Pericardium fibroblast (primary cell): ENCODE measurements around the gene TNP2. TPM values are rescaled to one million over a fixed set of nuclear protein-coding genes. Genes with fewer than 3 reads are reported as not detected.

Experiments used
- total RNA-seq: library from RNA; depleted of rRNA; stranded (reverse); fragments of >200 nt; gene quantifications from 2 replicates; pipeline ENCODE4 v1.2.3, GENCODE V29; 2015

Gene TNP2
- not detected in 2 replicates for total RNA-seq

DNA sequence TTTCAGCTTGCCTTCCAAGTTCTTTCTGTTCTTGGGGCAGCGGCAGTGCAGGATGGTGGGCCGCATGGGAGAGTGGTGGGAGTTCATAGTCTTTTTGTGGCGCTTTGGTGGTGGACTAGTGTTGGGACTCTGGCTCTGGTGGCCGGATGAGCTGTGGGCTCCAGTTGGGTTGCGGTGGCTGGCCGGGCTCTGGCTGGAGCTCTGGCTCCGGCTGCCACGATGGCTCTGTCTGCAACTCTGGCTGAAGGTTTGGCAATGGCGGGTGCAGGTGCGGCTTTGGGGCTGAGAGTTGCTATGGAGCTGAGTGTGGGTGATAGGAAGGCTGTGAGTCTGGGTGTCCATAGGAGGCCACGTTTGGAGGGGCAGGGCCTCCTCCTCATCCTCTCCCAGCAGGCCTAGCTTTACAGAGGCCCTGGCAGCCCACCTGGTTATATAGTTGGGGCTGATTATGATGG lies at the start of gene TNP2:
TSS of gene TNP2 (minus strand) at position 405 of the 455 bp plus-strand sequence. CDS start at position 342, 63 bp downstream.

DNA sequence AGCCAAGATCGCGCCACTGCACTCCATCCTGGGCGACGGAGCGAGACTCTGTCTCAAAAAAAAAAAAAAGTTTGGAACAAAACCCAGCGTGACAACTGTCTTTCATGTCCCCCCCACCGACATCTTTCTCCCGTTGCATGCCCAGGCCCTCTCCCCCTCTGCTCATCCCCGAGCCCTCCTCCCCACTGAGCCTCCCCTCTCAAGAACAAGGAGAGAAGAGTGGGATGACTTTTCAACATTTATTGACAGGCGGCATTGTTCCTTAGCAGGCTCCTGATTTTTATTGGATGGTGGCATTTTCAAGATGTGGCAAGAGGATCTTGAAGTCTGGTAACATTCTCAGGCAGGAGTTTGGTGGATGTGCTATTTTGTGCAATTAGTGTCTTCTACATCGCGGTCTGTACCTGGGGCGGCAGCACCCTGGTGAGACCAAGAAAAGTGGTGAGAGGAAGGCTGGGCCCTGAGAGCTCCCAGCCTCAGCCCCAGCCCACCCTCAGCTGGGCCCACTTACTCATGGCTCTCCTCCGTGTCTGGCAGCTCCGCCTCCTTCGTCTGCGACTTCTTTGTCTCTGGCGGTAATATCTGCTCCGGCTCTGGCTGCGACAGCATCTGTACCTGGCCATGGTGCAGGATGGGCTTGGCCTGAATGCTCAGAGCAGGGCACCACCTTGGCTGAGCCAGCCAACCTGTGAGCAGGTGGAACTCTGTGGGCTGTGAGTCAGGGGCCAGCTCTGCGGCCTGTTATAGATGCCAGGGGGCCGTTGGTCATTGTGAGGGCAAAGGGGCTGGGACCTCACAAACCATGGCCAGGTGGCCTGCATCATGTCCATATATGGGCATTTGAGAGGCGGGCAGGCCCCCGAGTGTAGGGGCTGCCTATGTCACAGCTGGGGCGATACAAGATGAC lies 11.7 kb upstream of the TNP2 start, which contains the start of gene PRM1:
TSS of gene PRM1 (minus strand) at position 715 of the 907 bp plus-strand sequence. CDS start at position 623, 92 bp downstream.

DNA sequence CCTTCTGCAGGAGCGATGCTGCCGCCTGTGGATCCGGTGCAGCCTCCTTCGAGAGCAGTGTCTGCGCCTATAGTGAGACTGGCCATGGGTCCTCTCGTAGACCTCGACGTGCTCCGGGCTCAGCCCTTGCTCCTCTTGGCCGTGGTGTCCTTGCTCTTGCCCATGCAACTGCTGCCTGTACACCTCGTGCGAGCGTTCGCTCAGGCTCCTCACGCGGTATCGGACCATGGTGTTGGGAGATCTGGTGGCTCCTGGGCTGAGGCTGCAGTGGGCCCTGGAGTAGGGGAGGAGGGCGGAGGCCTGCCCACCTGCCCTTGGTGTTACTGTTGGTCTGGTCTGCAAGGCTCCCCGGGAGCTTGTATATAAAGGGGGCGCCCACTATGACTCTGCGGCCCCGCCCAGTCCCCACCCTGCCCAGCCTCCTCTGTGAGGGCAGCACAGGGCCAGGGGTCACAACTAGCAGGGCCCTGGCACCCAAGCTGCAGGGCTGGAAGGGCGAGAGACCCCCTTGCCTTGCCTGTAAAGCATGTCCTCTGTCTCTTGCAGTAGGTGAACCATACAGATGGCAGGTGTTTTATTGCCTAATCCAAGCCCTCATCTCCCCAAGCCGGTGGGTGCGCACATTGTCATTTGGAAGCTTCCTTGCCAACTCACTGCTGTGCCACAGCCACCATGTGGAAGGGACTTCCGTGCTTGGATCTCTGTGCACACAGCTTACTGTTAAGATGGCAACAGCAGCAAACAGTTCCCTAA lies 7.2 kb upstream of the TNP2 start, which contains the start of gene PRM2:
TSS of gene PRM2 (minus strand) at position 338 of the 753 bp plus-strand sequence. CDS start at position 228, 110 bp downstream.

DNA sequence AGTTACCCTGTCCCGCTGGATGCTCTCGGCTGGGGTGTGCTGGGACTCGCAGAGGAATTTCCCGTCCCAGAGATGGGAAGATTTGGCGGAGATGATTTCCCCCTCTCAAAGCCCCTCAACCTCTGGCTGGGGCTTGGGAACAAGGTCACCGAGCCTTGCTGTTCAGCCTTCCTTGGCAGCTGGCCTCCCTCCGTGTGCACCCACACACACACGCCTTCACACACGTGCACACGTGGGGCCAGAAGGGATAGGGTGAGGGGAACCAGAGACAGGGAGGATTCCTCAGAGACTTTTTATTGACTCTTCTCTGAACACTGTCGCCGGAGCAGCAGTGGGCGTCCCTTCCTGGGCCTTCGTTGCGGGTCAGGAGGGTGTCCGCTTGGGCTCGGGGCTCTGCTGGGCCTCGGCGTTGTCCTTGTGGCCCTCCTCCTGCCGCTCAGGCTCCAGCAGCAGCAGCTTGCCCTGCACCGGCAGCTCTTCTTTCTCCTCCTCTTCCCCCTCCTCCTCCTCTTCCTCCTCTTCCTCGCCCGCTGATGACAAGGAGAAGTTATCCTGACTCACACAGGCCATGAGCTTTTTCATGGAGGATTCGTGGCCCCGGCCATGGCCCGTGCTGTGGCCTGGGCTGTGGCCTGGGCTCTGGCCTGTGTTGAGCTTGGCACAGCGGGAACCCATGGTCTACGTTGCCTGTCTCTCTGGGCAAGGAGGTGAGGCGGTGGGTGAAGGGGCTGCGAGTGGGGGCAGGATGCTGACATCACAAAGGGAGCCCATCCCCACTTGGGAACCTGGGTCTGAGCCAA lies 4.0 kb upstream of the TNP2 start, which contains the start of gene PRM3:
TSS of gene PRM3 (minus strand) at position 709 of the 800 bp plus-strand sequence. CDS start at position 675, 34 bp downstream.

DNA sequence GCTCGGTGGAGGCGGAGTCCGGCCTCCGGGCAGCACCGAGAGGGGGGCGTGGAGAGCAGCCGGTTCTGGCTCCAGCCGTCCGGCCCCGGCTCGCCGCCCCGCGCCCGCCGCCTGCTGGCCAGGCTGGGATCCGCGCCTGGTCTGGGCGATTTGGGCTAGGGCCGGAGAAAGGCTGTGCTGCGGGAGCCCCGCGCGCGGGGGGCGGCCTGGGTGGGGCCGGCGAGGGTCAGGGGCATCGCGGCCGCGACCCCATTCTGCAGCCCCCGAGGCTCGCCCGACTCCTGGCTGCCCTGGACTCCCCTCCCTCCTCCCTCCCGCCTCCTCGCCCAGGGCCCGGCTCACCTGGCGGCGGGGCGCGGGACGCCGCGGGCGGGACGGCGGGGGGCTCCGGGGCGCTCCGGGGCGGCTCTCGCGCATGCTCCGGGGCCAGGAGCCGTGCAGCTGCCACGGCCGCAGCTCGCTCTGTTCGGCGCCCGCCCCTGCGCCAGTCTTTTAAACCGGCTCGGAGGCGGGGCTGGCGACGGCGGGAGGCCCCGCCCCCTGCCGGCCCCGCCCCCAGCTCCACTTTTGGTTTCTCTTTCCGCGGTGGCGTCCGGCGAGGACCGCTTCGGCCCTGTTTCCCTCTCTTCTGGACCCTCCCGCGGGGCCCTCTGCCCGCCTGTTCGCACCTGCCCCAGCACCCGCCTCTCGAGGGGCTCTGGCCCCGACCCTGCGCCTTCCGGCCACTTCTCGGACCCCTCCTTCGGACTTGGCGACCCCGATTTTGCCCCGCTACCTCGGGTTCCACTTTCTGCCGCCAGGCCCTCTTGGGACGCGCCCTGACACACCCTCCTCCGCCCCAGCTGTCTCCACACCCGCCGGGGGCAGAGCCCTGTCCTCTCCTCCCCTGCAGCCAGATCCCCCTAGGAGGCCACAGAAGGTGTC lies 13.1 kb downstream of the TNP2 start, which contains the start of gene SOCS1:
TSS of gene SOCS1 (minus strand) at position 468 of the 924 bp plus-strand sequence. CDS start 726 bp downstream, outside the sequence.

Other genes with a start within 250 kb of the TNP2 start
- gene SOCS1, start 13.1 kb downstream of the TNP2 start, total RNA-seq = 3.2 and 5.7 TPM in 2 replicates
- gene PRM3, start 4.3 kb upstream of the TNP2 start, total RNA-seq = not detected in 2 replicates
- not detected in 2 replicates for gene PRM2, start 7.2 kb upstream of the TNP2 start, total RNA-seq
- not detected in 2 replicates for gene PRM1, start 12.0 kb upstream of the TNP2 start, total RNA-seq
- 1.9 and 2.8 TPM in 2 replicates for gene RMI2, start 76.1 kb upstream of the TNP2 start, total RNA-seq